ENCODE measurements around the gene CAMTA1.

GRCh38 chr1:7616076-7616832, 831.0 kb downstream of the CAMTA1 start:
- no peak for TF ChIP-seq TAF1 (conservative IDR thresholded peaks at IDR 0.05)
- TF ChIP-seq GABPA (IDR thresholded peaks at IDR 0.05 in 1 of 2, conservative IDR thresholded peaks at IDR 0.05 in 1 of 2): no peak
- no peak for TF ChIP-seq CTCF (IDR thresholded peaks at IDR 0.05; ENCODE audit: low read depth, low read length, missing input control)

All from liver (tissue), 3 donors.